GM23248 (cell line): Measurements from ENCODE around the gene POLR3F. TPM values are rescaled to one million over a fixed set of nuclear protein-coding genes. Genes with fewer than 3 reads are reported as not detected.
"Not testable (repeated sequence)": the region's sequence is repeated elsewhere in the genome, so short reads cannot be mapped to it uniquely, and the experiment has no call there.

Source experiments
- DNase-seq: peaks from one replicate; pipeline ENCODE4 v3.0.0-alpha.2; 2015
- H2AFZ ChIP-seq: fragments of 200-600 bp; sonication (generic); 2 replicates; pipeline ENCODE4 v1.6.1; 2016; ENCODE audit warnings: antibody characterized with exemption
- H3F3A ChIP-seq: fragments of 200-600 bp; sonication (generic); 2 replicates; pipeline ENCODE4 v1.6.1; 2016; ENCODE audit warnings: mild to moderate bottlenecking, antibody characterized with exemption, mixed run types; ENCODE audit not compliant: insufficient read depth
- H3K27ac ChIP-seq: fragments of 200-600 bp; sonication (generic); 2 replicates; pipeline ENCODE4 v1.5.1; 2016; ENCODE audit warnings: mild to moderate bottlenecking
- H3K27me3 ChIP-seq: fragments of 200-600 bp; sonication (generic); replicated peaks from 2 replicates; pipeline ENCODE4 v1.6.1; 2016; ENCODE audit warnings: mild to moderate bottlenecking; ENCODE audit not compliant: insufficient read depth
- H3K36me3 ChIP-seq: fragments of 200-600 bp; sonication (generic); 2 replicates; pipeline ENCODE4 v1.6.1; 2016; ENCODE audit warnings: low read depth, mild to moderate bottlenecking
- H3K4me1 ChIP-seq: fragments of 200-600 bp; sonication (generic); 2 replicates; pipeline ENCODE4 v1.6.1; 2016; ENCODE audit warnings: mild to moderate bottlenecking; ENCODE audit not compliant: insufficient read depth
- H3K4me2 ChIP-seq: fragments of 200-600 bp; sonication (generic); one replicate; pipeline ENCODE4 v1.6.1; 2016; ENCODE audit warnings: mild to moderate bottlenecking; ENCODE audit not compliant: unreplicated experiment
- H3K4me3 ChIP-seq: fragments of 200-600 bp; sonication (generic); 2 replicates; pipeline ENCODE4 v1.5.1; 2016; ENCODE audit warnings: mild to moderate bottlenecking
- H3K79me2 ChIP-seq: fragments of 200-600 bp; sonication (generic); 2 replicates; pipeline ENCODE4 v1.6.1; 2016; ENCODE audit warnings: mild to moderate bottlenecking; ENCODE audit not compliant: insufficient read depth
- H3K9ac ChIP-seq: fragments of 200-600 bp; sonication (generic); 2 replicates; pipeline ENCODE4 v1.6.1; 2016; ENCODE audit warnings: mild to moderate bottlenecking
- H3K9me2 ChIP-seq: fragments of 200-600 bp; sonication (generic); 2 replicates; pipeline ENCODE4 v1.6.1; 2016; ENCODE audit warnings: mixed run types, mild to moderate bottlenecking, moderate library complexity; ENCODE audit not compliant: insufficient read depth
- H3K9me3 ChIP-seq: fragments of 200-600 bp; sonication (generic); one replicate; pipeline ENCODE4 v1.6.1; 2017; ENCODE audit warnings: low read depth
- H4K20me1 ChIP-seq: fragments of 200-600 bp; sonication (generic); 2 replicates; pipeline ENCODE4 v1.6.0; 2016; ENCODE audit not compliant: insufficient read depth
- EZH2 ChIP-seq: fragments of 200-600 bp; sonication (generic); IDR thresholded peaks from 2 replicates; pipeline ENCODE4 v1.6.1; 2018; ENCODE audit warnings: antibody characterized with exemption, mild to moderate bottlenecking; ENCODE audit not compliant: insufficient read depth, poor library complexity, severe bottlenecking
- EZH2phosphoT487 ChIP-seq: fragments of 200-600 bp; sonication (generic); IDR thresholded peaks from 2 replicates; pipeline ENCODE4 v1.6.1; 2018; ENCODE audit warnings: antibody characterized with exemption, moderate library complexity, mild to moderate bottlenecking, low read depth; ENCODE audit not compliant: insufficient read depth
- WGBS, 2 experiments: methylation state at CpG; one replicate each; pipeline ENCODE4 v1.1.6; 2015 to 2017; ENCODE audit warnings: low lambda C conversion rate in 2 of 2, low coverage in 1 of 2; ENCODE audit errors: missing lambda C conversion rate in 2 of 2; 5-methylcytosine and 5-hydroxymethylcytosine counted together
- in situ Hi-C: fragments of 300-500 bp; cut with MboI; formaldehyde crosslinking; loops from 2 replicates; pipeline ENCODE4 v1.15.0; 2020
- polyA plus RNA-seq: library from polyadenylated mRNA; unstranded; fragments of >200 nt; fragmentation: Nextera tagmentation; extraction: Ambion mirVana; gene quantifications from 2 replicates; pipeline ENCODE4 v1.2.1, GENCODE V29; 2016
- total RNA-seq: library from RNA; depleted of rRNA; stranded (reverse); fragments of >200 nt; shearing (Covaris generic); gene quantifications from 2 replicates; pipeline ENCODE4 v1.2.3, GENCODE V29; 2014

Gene POLR3F
- total and polyA plus RNA-seq, 2 experiments from 2014 or later = 11.2 to 12.4 TPM

GRCh38 chr20:18514127-18514526 lies 46.9 kb downstream of the POLR3F start:
- WGBS, 2 experiments = 92 to 93% methylated on average over 5 of the region's 5 CpGs

GRCh38 chr20:18515973-18516372 lies 48.8 kb downstream of the POLR3F start:
- in situ Hi-C loops = no loop called here

More at GRCh38 chr20:18514127-18514526, 46.9 kb downstream of the POLR3F start:
- in situ Hi-C loops = no loop called here
- TF ChIP-seq EZH2phosphoT487 (no peak), EZH2 (no peak)
- H3K9ac ChIP-seq = no peak overlapping the region
- no peaks in the 10 kb centered on the region for H3K9me2 ChIP-seq
- no peak overlapping the region for H3K27ac ChIP-seq
- no peak for DNase-seq
- H3K9me3 ChIP-seq = no peaks in the 10 kb centered on the region
- H3K4me3 ChIP-seq = no peak overlapping the region
- H3K4me1 ChIP-seq = no peaks in the 10 kb centered on the region
- H3K4me2 ChIP-seq = no peak overlapping the region
- no peaks in the 10 kb centered on the region for H4K20me1 ChIP-seq
- H3K79me2 ChIP-seq = peaks cover 66% of the 10 kb centered on the region
- no peaks in the 10 kb centered on the region for H3K27me3 ChIP-seq
- peaks cover 41% of the 10 kb centered on the region for H3K36me3 ChIP-seq
- no peaks in the 10 kb centered on the region for H3F3A ChIP-seq
- H2AFZ ChIP-seq = no peak overlapping the region

GRCh38 chr20:18522066-18522465 lies 54.9 kb downstream of the POLR3F start:
- Histone ChIP-seq H3F3A (peaks cover 11% of the 10 kb centered on the region), H3K4me1 (peaks cover 39% of the 10 kb centered on the region), H3K79me2 (peaks cover 27% of the 10 kb centered on the region), H3K27ac (peak overlapping the region; percentile 37; the same call in 1 of the 2 replicates), H3K36me3 (peaks cover 18% of the 10 kb centered on the region)
- 47 to 55% methylated on average over 9 of the region's 9 CpGs for WGBS, 2 experiments
- H3K9me2 ChIP-seq, in situ Hi-C loops, H4K20me1 ChIP-seq, H3K4me2 ChIP-seq, H3K4me3 ChIP-seq, H2AFZ ChIP-seq, H3K27me3 ChIP-seq, H3K9ac ChIP-seq, H3K9me3 ChIP-seq: not testable (repeated sequence)
- DNase-seq = peak; percentile 53

More at GRCh38 chr20:18515973-18516372, 48.8 kb downstream of the POLR3F start:
- Histone ChIP-seq H3K79me2 (peaks cover 48% of the 10 kb centered on the region), H3K27me3 (no peaks in the 10 kb centered on the region), H3K9me3 (no peaks in the 10 kb centered on the region), H3F3A (no peaks in the 10 kb centered on the region), H4K20me1 (no peaks in the 10 kb centered on the region), H3K36me3 (peaks cover 34% of the 10 kb centered on the region), H3K9me2 (no peaks in the 10 kb centered on the region), H3K27ac (no peak overlapping the region), H3K4me2 (no peak overlapping the region), H3K4me1 (no peaks in the 10 kb centered on the region), H3K9ac (no peak overlapping the region), H2AFZ (no peak overlapping the region), H3K4me3 (no peak overlapping the region)
- no peak for TF ChIP-seq EZH2
- TF ChIP-seq EZH2phosphoT487 = no peak
- no peak for DNase-seq

- H3K4me3 ChIP-seq = no peak overlapping the region
- in situ Hi-C loops = no loop called here
- H2AFZ ChIP-seq = no peak overlapping the region
- 93 to 98% methylated on average over 2 of the region's 2 CpGs for WGBS, 2 experiments
- H3K9me2 ChIP-seq = no peaks in the 10 kb centered on the region
- H3K36me3 ChIP-seq = peaks cover 18% of the 10 kb centered on the region
- H3K9ac ChIP-seq = no peak overlapping the region
- no peak for DNase-seq
- no peaks in the 10 kb centered on the region for H3K9me3 ChIP-seq
- peak overlapping the region; percentile 90; the same call in 1 of the 2 replicates for H3K27ac ChIP-seq
- TF ChIP-seq EZH2 (no peak), EZH2phosphoT487 (no peak)
- H3K79me2 ChIP-seq = peaks cover 17% of the 10 kb centered on the region
- peaks cover 49% of the 10 kb centered on the region for H3K4me1 ChIP-seq
- H3K4me2 ChIP-seq = no peak overlapping the region
- H3K27me3 ChIP-seq = no peaks in the 10 kb centered on the region
- H4K20me1 ChIP-seq = no peaks in the 10 kb centered on the region
- peaks cover 21% of the 10 kb centered on the region for H3F3A ChIP-seq
Measured at GRCh38 chr20:18523066-18523465, 55.9 kb downstream of the POLR3F start.

- WGBS, 2 experiments = 33 to 43% methylated on average over 1 of the region's 1 CpG
- no peaks in the 10 kb centered on the region for H3K9me2 ChIP-seq
- peaks cover 20% of the 10 kb centered on the region; the same call in 1 of the 2 replicates for H3K79me2 ChIP-seq
- DNase-seq = peak; percentile 91
- no peak for TF ChIP-seq EZH2
- TF ChIP-seq EZH2phosphoT487 = no peak
- H3K9me3 ChIP-seq = no peaks in the 10 kb centered on the region
- peak overlapping the region; percentile 65 for H2AFZ ChIP-seq
- peaks cover 31% of the 10 kb centered on the region for H3K36me3 ChIP-seq
- H3K27ac ChIP-seq = peak overlapping the region; percentile 90
- H3K4me3 ChIP-seq = 0 out of 2 replicates have a peak overlapping the region, but pooled peaks have one; percentile 29
- in situ Hi-C loops = no loop called here
- H3K27me3 ChIP-seq = no peaks in the 10 kb centered on the region
- peaks cover 55% of the 10 kb centered on the region for H3K4me1 ChIP-seq
- peak overlapping the region; percentile 43 for H3K9ac ChIP-seq
- H3F3A ChIP-seq = peaks cover 27% of the 10 kb centered on the region
- H3K4me2 ChIP-seq = peak overlapping the region; percentile 70
- H4K20me1 ChIP-seq = no peaks in the 10 kb centered on the region
Measured at GRCh38 chr20:18524646-18525045, 57.5 kb downstream of the POLR3F start.

- H3K9me2 ChIP-seq, H3K9me3 ChIP-seq, H3K9ac ChIP-seq, in situ Hi-C loops, H3K27me3 ChIP-seq, H3K4me2 ChIP-seq, H2AFZ ChIP-seq, H4K20me1 ChIP-seq, H3K4me3 ChIP-seq: not testable (repeated sequence)
- H3K27ac ChIP-seq = peak overlapping the region; percentile 79
- WGBS, 2 experiments = 74 to 77% methylated on average over 14 of the region's 14 CpGs
- peaks cover 40% of the 10 kb centered on the region for H3K36me3 ChIP-seq
- H3K4me1 ChIP-seq = peaks cover 50% of the 10 kb centered on the region
- peaks cover 27% of the 10 kb centered on the region for H3F3A ChIP-seq
- H3K79me2 ChIP-seq = peaks cover 16% of the 10 kb centered on the region; the same call in 1 of the 2 replicates
- peak; percentile 24 for DNase-seq
Measured at GRCh38 chr20:18526761-18527160, 59.6 kb downstream of the POLR3F start.
